Uterus (tissue), 4 donors: ENCODE results near the gene CHST13. TPM values are rescaled to one million over a fixed set of nuclear protein-coding genes. Genes with fewer than 3 reads are reported as not detected.

Experiments used
- DNase-seq, 2 donors: peaks; one replicate each; pipeline ENCODE4 v3.0.0-alpha.2; 2019 to 2020
- H3K27ac ChIP-seq, 2 donors: fragments of 200-600 bp; sonication (generic); 1 replicate in 1 of 2; 2 replicates in 1 of 2; pipeline ENCODE4 v1.5.1; 2016 to 2018
- H3K27me3 ChIP-seq, 2 donors: fragments of 200-600 bp; sonication (generic); one replicate each; pipeline ENCODE4 v1.5.1; 2018 to 2019; ENCODE audit warnings: control low read depth in 1 of 2
- H3K36me3 ChIP-seq, 2 donors: fragments of 200-600 bp; sonication (generic); one replicate each; pipeline ENCODE4 v1.5.1; 2019; ENCODE audit warnings: control low read depth in 1 of 2
- H3K4me1 ChIP-seq, 2 donors: fragments of 200-600 bp; sonication (generic); one replicate each; pipeline ENCODE4 v1.5.1; 2018 to 2019; ENCODE audit warnings: control low read depth in 1 of 2
- H3K4me3 ChIP-seq, 2 donors: fragments of 200-600 bp; sonication (generic); 1 replicate in 1 of 2; 2 replicates in 1 of 2; pipeline ENCODE4 v1.5.1; 2018 to 2019; ENCODE audit warnings: mild to moderate bottlenecking in 1 of 2
- H3K9me3 ChIP-seq, 2 donors: fragments of 200-600 bp; sonication (generic); one replicate each; pipeline ENCODE4 v1.5.1; 2019; ENCODE audit warnings: control low read depth in 1 of 2
- POLR2A ChIP-seq, 2 donors: fragments of 450-650 bp; IDR thresholded peaks; one replicate each; pipeline ENCODE4 v1.6.1; 2016; ENCODE audit warnings: antibody characterized with exemption in 2 of 2, mild to moderate bottlenecking in 1 of 2, moderate library complexity in 1 of 2
- intact Hi-C: fragments of 100-400 bp; cut with DNase I; formaldehyde crosslinking; loops from one replicate; pipeline ENCODE4 v1.15.1; 2023; ENCODE audit warnings: low total_unique reads
- total RNA-seq, 4 donors: library from RNA; depleted of rRNA in 3 of 4; stranded (reverse); fragments of >200 nt in 3 of 4; gene quantifications; one replicate each; pipeline versions ENCODE4 v1.1.0 to v1.2.4, GENCODE V29; 2014 to 2023
- TF ChIP-seq, protein P1 (sequence below), 4 experiments: fragments of 200-600 bp in 2 of 4; fragments of 450-650 bp in 2 of 4; sonication (generic) in 2 of 4; IDR thresholded peaks; one replicate each; pipeline ENCODE4 v1.5.1; 2016 to 2019; ENCODE audit warnings: antibody characterized with exemption in 4 of 4, mild to moderate bottlenecking in 2 of 4, moderate library complexity in 1 of 4
- donor health status: DM: yes; HTN: yes; CAD: no.

Gene CHST13
- total RNA-seq, 4 donors from 2014 or later: 0.24 to 0.62 TPM; not detected in 2

DNA sequence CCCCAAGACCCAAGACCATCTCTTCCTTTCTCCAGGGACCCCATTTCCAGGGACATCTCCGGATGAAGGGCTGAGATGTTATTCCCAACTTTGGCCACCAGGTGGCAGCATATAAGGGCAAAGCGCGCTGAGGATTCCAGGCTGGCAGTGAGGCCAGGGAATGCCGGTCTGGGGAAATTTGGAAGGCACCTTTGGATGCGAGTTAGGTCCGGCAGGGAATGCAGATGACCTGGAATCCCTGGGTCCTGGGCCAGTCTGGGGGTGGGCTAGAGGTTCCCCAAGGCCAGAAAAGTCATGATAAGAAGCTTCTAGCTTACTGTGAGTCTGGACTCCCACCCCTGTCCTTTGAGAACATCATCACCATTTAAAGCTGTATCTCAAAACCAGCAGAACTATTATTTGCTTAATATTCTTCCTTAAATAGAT is 1.6 kb upstream of the CHST13 start:
- no peaks in the 10 kb centered on the region for H3K36me3 ChIP-seq
- peaks cover 0 to 10% of the 10 kb centered on the region in 2 donors for H3K4me1 ChIP-seq
- peak; percentile 42 to 52 for DNase-seq
- H3K27me3 ChIP-seq: peaks cover 0 to 5% of the 10 kb centered on the region in 2 donors
- intact Hi-C loops: no loop called here
- no peak overlapping the region for H3K27ac ChIP-seq
- TF ChIP-seq, protein P1, sequence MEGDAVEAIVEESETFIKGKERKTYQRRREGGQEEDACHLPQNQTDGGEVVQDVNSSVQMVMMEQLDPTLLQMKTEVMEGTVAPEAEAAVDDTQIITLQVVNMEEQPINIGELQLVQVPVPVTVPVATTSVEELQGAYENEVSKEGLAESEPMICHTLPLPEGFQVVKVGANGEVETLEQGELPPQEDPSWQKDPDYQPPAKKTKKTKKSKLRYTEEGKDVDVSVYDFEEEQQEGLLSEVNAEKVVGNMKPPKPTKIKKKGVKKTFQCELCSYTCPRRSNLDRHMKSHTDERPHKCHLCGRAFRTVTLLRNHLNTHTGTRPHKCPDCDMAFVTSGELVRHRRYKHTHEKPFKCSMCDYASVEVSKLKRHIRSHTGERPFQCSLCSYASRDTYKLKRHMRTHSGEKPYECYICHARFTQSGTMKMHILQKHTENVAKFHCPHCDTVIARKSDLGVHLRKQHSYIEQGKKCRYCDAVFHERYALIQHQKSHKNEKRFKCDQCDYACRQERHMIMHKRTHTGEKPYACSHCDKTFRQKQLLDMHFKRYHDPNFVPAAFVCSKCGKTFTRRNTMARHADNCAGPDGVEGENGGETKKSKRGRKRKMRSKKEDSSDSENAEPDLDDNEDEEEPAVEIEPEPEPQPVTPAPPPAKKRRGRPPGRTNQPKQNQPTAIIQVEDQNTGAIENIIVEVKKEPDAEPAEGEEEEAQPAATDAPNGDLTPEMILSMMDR (IDR thresholded peaks at IDR 0.05): peak; percentile 72 to 89 (median 78)
- no peak for TF ChIP-seq POLR2A (IDR thresholded peaks at IDR 0.05)
- no peak overlapping the region for H3K4me3 ChIP-seq
- no peaks in the 10 kb centered on the region for H3K9me3 ChIP-seq

GRCh38 chr3:126524429-126524988 is 554 bp downstream of the CHST13 start:
- H3K36me3 ChIP-seq: no peaks in the 10 kb centered on the region
- no peak for DNase-seq
- H3K4me1 ChIP-seq: peaks cover 0 to 10% of the 10 kb centered on the region in 2 donors
- H3K9me3 ChIP-seq: no peaks in the 10 kb centered on the region
- peaks cover 0 to 5% of the 10 kb centered on the region in 2 donors for H3K27me3 ChIP-seq
- H3K27ac ChIP-seq: no peak overlapping the region
- intact Hi-C loops: no loop called here
- no peak for TF ChIP-seq POLR2A (IDR thresholded peaks at IDR 0.05)
- TF ChIP-seq, protein P1 (IDR thresholded peaks at IDR 0.05): no peak
- H3K4me3 ChIP-seq: no peak overlapping the region

DNA sequence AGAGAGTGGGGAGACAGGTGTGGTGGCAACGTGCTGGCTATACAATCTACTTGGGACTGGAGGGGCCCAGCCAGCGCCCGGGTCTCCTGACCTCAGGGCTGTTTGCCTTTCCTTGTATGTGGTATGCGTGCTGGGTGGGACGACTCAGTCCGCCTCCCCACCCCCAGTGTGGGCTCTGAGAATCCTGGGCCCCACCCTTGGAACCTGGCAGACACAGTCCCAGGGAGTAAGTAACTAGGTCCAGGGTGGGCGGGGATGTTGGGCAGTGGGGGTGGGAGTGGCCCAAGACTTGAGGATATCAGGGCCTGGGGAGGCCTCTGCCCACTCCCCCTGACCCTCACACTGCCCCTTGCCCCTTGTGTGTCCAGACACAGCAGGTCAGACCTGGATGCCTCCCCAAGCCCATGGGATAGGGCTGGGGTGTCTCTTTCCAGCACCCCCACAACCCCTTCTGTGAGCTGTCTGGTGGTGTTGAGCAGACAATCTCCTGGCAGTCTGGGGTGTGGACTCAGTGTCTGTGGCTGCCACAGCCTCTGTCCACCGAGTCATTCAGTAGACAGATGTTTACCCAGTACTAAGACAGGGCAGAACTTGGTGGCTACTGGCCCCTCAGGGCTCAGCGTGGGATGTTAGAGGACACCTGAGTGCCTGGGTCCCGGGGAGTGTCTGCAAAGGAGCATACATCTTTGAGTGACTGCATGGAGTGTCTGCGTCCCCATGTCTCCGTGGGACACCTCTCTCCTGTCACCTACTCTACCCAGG is 1.3 kb downstream of the CHST13 start:
- H3K4me3 ChIP-seq: no peak overlapping the region
- H3K27ac ChIP-seq: no peak overlapping the region
- no peaks in the 10 kb centered on the region for H3K9me3 ChIP-seq
- peaks cover 0 to 10% of the 10 kb centered on the region in 2 donors for H3K4me1 ChIP-seq
- intact Hi-C loops: no loop called here
- TF ChIP-seq POLR2A (IDR thresholded peaks at IDR 0.05): no peak
- no peaks in the 10 kb centered on the region for H3K36me3 ChIP-seq
- H3K27me3 ChIP-seq: peaks cover 0 to 5% of the 10 kb centered on the region in 2 donors
- DNase-seq: no peak

- Histone ChIP-seq H3K9me3 (no peaks in the 10 kb centered on the region), H3K4me3 (no peak overlapping the region), H3K27ac (no peak overlapping the region), H3K4me1 (peaks cover 0 to 10% of the 10 kb centered on the region in 2 donors), H3K27me3 (peaks cover 0 to 5% of the 10 kb centered on the region in 2 donors), H3K36me3 (no peaks in the 10 kb centered on the region)
- no peak for TF ChIP-seq POLR2A (IDR thresholded peaks at IDR 0.05)
- intact Hi-C loops: no loop called here
- no peak for DNase-seq
These were observed 2.1 kb downstream of the CHST13 start for GRCh38 chr3:126525853-126526667.

GRCh38 chr3:126526668-126527005 is 2.7 kb downstream of the CHST13 start:
- intact Hi-C loops: no loop called here
- Histone ChIP-seq H3K27me3 (peaks cover 0 to 5% of the 10 kb centered on the region in 2 donors), H3K36me3 (no peaks in the 10 kb centered on the region), H3K4me3 (no peak overlapping the region), H3K9me3 (no peaks in the 10 kb centered on the region), H3K27ac (no peak overlapping the region), H3K4me1 (peaks cover 0 to 10% of the 10 kb centered on the region in 2 donors)
- DNase-seq: no peak
- TF ChIP-seq POLR2A (IDR thresholded peaks at IDR 0.05): no peak
- TF ChIP-seq, protein P1 (IDR thresholded peaks at IDR 0.05): no peak
